Measurements from ENCODE around the gene MPP2. TPM values are rescaled to one million over a fixed set of nuclear protein-coding genes. Genes with fewer than 3 reads are reported as not detected.
"Not testable (repeated sequence)": the region's sequence is repeated elsewhere in the genome, so short reads cannot be mapped to it uniquely, and the experiment has no call there.

The MPP2 gene
- total RNA-seq, 4 donors from 2014 or later = 2.3 to 2.7 (median 2.5) TPM

GRCh38 chr17:43900858-43901754 lies 6.2 kb downstream of the MPP2 start:
- Histone ChIP-seq H3K27ac (no peak overlapping the region), H3K4me1 (peaks cover 32% of the 10 kb centered on the region), H3K36me3 (no peaks in the 10 kb centered on the region), H3K9me3 (no peaks in the 10 kb centered on the region), H3K27me3 (peaks cover 12% of the 10 kb centered on the region), H3K4me3 (peak overlapping the region; percentile 54)
- no peak for TF ChIP-seq CTCF (IDR thresholded peaks at IDR 0.05)
- no peak for TF ChIP-seq POLR2AphosphoS5 (IDR thresholded peaks at IDR 0.05)
- TF ChIP-seq POLR2A (IDR thresholded peaks at IDR 0.05) = no peak
- TF ChIP-seq EP300 (IDR thresholded peaks at IDR 0.05) = no peak
- 39% methylated on average over 12 of the region's 13 CpGs for WGBS
- no peak for DNase-seq (ENCODE audit: low spot score in 2 of 2)

GRCh38 chr17:43900183-43900857 lies 7.0 kb downstream of the MPP2 start:
- H3K27ac ChIP-seq = no peak overlapping the region
- H3K9me3 ChIP-seq = no peaks in the 10 kb centered on the region
- WGBS = 1% methylated on average over 8 of the region's 31 CpGs
- no peaks in the 10 kb centered on the region for H3K36me3 ChIP-seq
- TF ChIP-seq EP300 (IDR thresholded peaks at IDR 0.05) = no peak
- no peak for TF ChIP-seq POLR2A (IDR thresholded peaks at IDR 0.05)
- peaks cover 5% of the 10 kb centered on the region for H3K27me3 ChIP-seq
- peaks cover 25% of the 10 kb centered on the region for H3K4me1 ChIP-seq
- peak overlapping the region; percentile 54 for H3K4me3 ChIP-seq
- DNase-seq (ENCODE audit: low spot score in 2 of 2) = peak; percentile 88 to 94

DNA sequence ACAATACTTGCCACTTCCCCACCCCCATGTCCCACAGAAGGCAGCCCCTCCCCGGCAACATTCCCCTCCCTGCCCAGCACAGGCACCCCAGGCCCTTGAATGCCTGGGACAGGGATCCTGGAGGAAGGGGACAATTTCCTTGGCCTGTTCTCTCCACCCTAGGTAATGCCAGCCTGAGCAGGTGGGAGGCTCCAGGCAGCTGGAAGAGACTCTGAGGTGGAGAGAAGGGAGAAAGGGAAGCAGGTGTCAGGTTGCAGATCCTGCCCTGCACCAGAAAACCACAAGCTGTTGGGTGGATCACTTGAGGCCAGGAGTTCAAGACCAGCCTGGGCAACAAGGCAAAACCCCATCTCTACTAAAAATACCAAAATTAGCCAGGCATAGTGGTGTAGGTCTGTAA lies 8.9 kb downstream of the MPP2 start:
- Histone ChIP-seq H3K36me3 (no peaks in the 10 kb centered on the region), H3K27me3 (no peaks in the 10 kb centered on the region), H3K4me1 (peaks cover 25% of the 10 kb centered on the region), H3K4me3 (no peak overlapping the region), H3K27ac (no peak overlapping the region), H3K9me3 (no peaks in the 10 kb centered on the region)
- 63% methylated on average over 1 of the region's 1 CpG for WGBS
- no peak for TF ChIP-seq POLR2AphosphoS5 (IDR thresholded peaks at IDR 0.05)
- no peak for DNase-seq (ENCODE audit: low spot score in 2 of 2)

DNA sequence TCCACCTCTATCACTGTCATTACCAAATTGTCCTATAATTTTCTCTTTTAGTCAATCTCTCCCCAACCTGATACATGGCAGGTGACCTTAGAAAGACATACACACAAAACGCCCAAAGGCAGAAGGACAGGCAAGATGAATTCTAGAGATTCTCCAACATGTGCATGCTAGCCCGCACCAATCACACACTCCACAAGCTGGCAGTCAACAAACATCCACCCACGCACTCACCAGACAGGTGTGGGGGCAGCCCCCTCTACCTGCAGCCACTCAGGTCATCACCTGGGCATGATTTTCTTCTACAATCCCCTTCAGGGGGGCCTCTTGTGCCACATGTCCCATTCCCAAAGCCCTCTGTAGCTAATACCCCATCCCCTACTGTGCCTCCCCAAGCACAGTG lies 9.5 kb downstream of the MPP2 start:
- H3K27ac ChIP-seq = no peak overlapping the region
- H3K4me3 ChIP-seq = no peak overlapping the region

GRCh38 chr17:43894494-43894893 lies 12.8 kb downstream of the MPP2 start:
- not testable (repeated sequence) for H3K27ac ChIP-seq; H3K9me3 ChIP-seq; H3K4me3 ChIP-seq; H3K27me3 ChIP-seq; DNase-seq (ENCODE audit: low spot score in 2 of 2); H3K36me3 ChIP-seq; H3K4me1 ChIP-seq
- WGBS = 94% methylated on average over 4 of the region's 4 CpGs

More for the DNA sequence above, 9.5 kb downstream of the MPP2 start:
- no peaks in the 10 kb centered on the region for H3K9me3 ChIP-seq
- H3K4me1 ChIP-seq = peaks cover 25% of the 10 kb centered on the region
- TF ChIP-seq POLR2A (IDR thresholded peaks at IDR 0.05) (no peak), CTCF (IDR thresholded peaks at IDR 0.05) (no peak), POLR2AphosphoS5 (IDR thresholded peaks at IDR 0.05) (no peak), EP300 (IDR thresholded peaks at IDR 0.05) (no peak)
- H3K36me3 ChIP-seq = no peaks in the 10 kb centered on the region
- H3K27me3 ChIP-seq = no peaks in the 10 kb centered on the region
- 37% methylated on average over 3 of the region's 3 CpGs for WGBS
- DNase-seq (ENCODE audit: low spot score in 2 of 2) = no peak

DNA sequence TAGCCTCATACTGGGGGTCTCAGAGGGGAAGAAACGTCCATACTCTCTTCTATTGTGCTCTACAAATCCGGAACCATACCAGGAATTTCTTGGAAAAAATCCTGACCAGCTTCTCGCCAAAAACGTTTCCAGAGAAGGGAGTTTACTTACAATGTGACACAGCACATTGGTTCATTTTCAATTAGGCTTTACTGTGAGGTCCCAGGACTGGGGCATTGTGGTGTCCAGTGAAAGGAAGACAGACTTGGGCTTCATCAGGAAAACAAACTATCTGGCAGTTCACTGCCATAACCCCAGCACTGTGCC lies 14.7 kb downstream of the MPP2 start:
- Histone ChIP-seq H3K27ac (no peak overlapping the region), H3K36me3 (no peaks in the 10 kb centered on the region), H3K4me3 (no peak overlapping the region), H3K4me1 (peaks cover 2% of the 10 kb centered on the region), H3K27me3 (no peaks in the 10 kb centered on the region), H3K9me3 (no peaks in the 10 kb centered on the region)
- WGBS = 29% methylated on average over 4 of the region's 4 CpGs
- DNase-seq (ENCODE audit: low spot score in 2 of 2) = no peak
- TF ChIP-seq POLR2AphosphoS5 (IDR thresholded peaks at IDR 0.05) (no peak), EP300 (IDR thresholded peaks at IDR 0.05) (no peak), POLR2A (IDR thresholded peaks at IDR 0.05) (no peak), CTCF (IDR thresholded peaks at IDR 0.05) (no peak)
